ENCODE data around the gene SLC66A2.

Gene SLC66A2

GRCh38 chr18:79919089-79919488 lies 32.4 kb downstream of the SLC66A2 start:
- no peak for TF ChIP-seq RAD21 (IDR thresholded peaks at IDR 0.05; ENCODE audit: low read depth)
- TF ChIP-seq CEBPB (IDR thresholded peaks at IDR 0.05): no peak
- no peak for TF ChIP-seq YY1 (IDR thresholded peaks at IDR 0.05; ENCODE audit: low read depth)

- TF ChIP-seq YY1 (IDR thresholded peaks at IDR 0.05; ENCODE audit: low read depth) (no peak), TCF12 (IDR thresholded peaks at IDR 0.05; ENCODE audit: low read depth) (no peak), TAF1 (IDR thresholded peaks at IDR 0.05; ENCODE audit: low read depth) (no peak), CREB1 (IDR thresholded peaks at IDR 0.05; ENCODE audit: low read depth) (no peak), CEBPB (IDR thresholded peaks at IDR 0.05) (no peak), TEAD4 (IDR thresholded peaks at IDR 0.05) (no peak), NFIC (IDR thresholded peaks at IDR 0.05) (no peak), EGR1 (IDR thresholded peaks at IDR 0.05) (no peak)
These were observed 32.8 kb downstream of the SLC66A2 start for GRCh38 chr18:79918615-79919011.

- TF ChIP-seq USF1 (IDR thresholded peaks at IDR 0.05) (no peak), NFIC (IDR thresholded peaks at IDR 0.05) (no peak), TEAD4 (IDR thresholded peaks at IDR 0.05) (no peak), CREB1 (IDR thresholded peaks at IDR 0.05; ENCODE audit: low read depth) (no peak), FOXM1 (IDR thresholded peaks at IDR 0.05; ENCODE audit: borderline replicate concordance, low read depth) (no peak), MAX (IDR thresholded peaks at IDR 0.05) (no peak), ZBTB7A (IDR thresholded peaks at IDR 0.05; ENCODE audit: low read depth) (no peak), EGR1 (IDR thresholded peaks at IDR 0.05) (no peak), TCF12 (IDR thresholded peaks at IDR 0.05; ENCODE audit: low read depth) (no peak), YY1 (IDR thresholded peaks at IDR 0.05; ENCODE audit: low read depth) (no peak), TAF1 (IDR thresholded peaks at IDR 0.05; ENCODE audit: low read depth) (no peak), REST (IDR thresholded peaks at IDR 0.05; ENCODE audit: low read depth) (no peak), EP300 (IDR thresholded peaks at IDR 0.05; ENCODE audit: borderline replicate concordance) (no peak), CEBPB (IDR thresholded peaks at IDR 0.05) (no peak), RAD21 (IDR thresholded peaks at IDR 0.05; ENCODE audit: low read depth) (no peak)
These were observed 33.4 kb downstream of the SLC66A2 start for GRCh38 chr18:79917853-79918614.

- TF ChIP-seq EGR1 (IDR thresholded peaks at IDR 0.05) (no peak), CEBPB (IDR thresholded peaks at IDR 0.05) (no peak), TCF12 (IDR thresholded peaks at IDR 0.05; ENCODE audit: low read depth) (no peak), FOXM1 (IDR thresholded peaks at IDR 0.05; ENCODE audit: borderline replicate concordance, low read depth) (no peak), CREB1 (IDR thresholded peaks at IDR 0.05; ENCODE audit: low read depth) (no peak), TEAD4 (IDR thresholded peaks at IDR 0.05) (no peak), EP300 (IDR thresholded peaks at IDR 0.05; ENCODE audit: borderline replicate concordance) (no peak), USF1 (IDR thresholded peaks at IDR 0.05) (no peak), ZBTB7A (IDR thresholded peaks at IDR 0.05; ENCODE audit: low read depth) (no peak), YY1 (IDR thresholded peaks at IDR 0.05; ENCODE audit: low read depth) (no peak), NFIC (IDR thresholded peaks at IDR 0.05) (no peak), REST (IDR thresholded peaks at IDR 0.05; ENCODE audit: low read depth) (no peak), TAF1 (IDR thresholded peaks at IDR 0.05; ENCODE audit: low read depth) (no peak), RAD21 (IDR thresholded peaks at IDR 0.05; ENCODE audit: low read depth) (no peak), MAX (IDR thresholded peaks at IDR 0.05) (no peak)
These were observed 34.1 kb downstream of the SLC66A2 start for GRCh38 chr18:79917169-79917852.

- TF ChIP-seq YY1 (IDR thresholded peaks at IDR 0.05; ENCODE audit: low read depth) (no peak), USF1 (IDR thresholded peaks at IDR 0.05) (no peak), CEBPB (IDR thresholded peaks at IDR 0.05) (no peak), TAF1 (IDR thresholded peaks at IDR 0.05; ENCODE audit: low read depth) (no peak), REST (IDR thresholded peaks at IDR 0.05; ENCODE audit: low read depth) (no peak), FOXM1 (IDR thresholded peaks at IDR 0.05; ENCODE audit: borderline replicate concordance, low read depth) (no peak), EGR1 (IDR thresholded peaks at IDR 0.05) (no peak), CREB1 (IDR thresholded peaks at IDR 0.05; ENCODE audit: low read depth) (no peak), MAX (IDR thresholded peaks at IDR 0.05) (no peak)
These were observed 34.8 kb downstream of the SLC66A2 start for GRCh38 chr18:79916546-79917168.
